ENCODE results near the gene OPN3. TPM values are rescaled to one million over a fixed set of nuclear protein-coding genes. Genes with fewer than 3 reads are reported as not detected.

OPN3 gene
- total and polyA plus RNA-seq, 9 of the 15 experiments (the other 6 are each of a cell fraction or from before 2014, with no cell fraction given) = 4.2 to 34.6 (median 17.0) TPM

DNA sequence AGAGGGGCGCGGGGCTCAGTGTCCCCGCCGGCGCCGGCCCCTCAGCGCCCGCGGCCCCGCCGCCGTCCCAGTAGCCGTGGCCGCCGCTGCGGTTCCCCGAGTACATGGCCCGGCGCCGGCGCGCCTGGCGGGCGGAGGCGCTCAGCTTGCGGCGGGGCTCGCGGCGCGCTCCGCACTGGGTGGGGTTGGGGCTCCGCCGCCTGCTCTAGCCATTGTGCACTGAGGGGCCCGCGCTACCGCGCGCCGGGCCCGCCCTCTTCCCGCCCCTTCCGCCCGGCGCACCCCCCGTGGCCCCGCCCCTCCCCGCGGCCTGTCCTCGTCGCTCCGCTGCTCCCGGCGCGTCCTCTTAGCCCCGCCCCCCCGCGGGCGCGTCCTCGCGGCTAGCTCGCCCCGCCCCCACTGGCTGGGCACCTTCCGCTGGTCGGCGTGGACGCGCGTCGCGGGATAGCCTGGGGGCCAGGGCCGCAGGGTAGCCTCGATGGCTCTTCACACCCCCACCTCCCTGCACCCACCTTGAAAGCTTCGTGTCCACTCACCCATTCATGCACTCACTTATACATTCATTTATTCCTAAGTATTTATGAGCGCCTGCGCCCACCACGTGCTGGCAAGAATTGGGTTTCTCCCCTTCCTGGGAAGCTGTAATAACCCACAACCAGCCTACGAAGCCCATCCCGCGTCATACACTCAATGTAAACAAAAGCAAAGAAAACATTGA, at the start of gene OPN3, which contains the start of gene CHML (continued):
- TF ChIP-seq, protein P1, sequence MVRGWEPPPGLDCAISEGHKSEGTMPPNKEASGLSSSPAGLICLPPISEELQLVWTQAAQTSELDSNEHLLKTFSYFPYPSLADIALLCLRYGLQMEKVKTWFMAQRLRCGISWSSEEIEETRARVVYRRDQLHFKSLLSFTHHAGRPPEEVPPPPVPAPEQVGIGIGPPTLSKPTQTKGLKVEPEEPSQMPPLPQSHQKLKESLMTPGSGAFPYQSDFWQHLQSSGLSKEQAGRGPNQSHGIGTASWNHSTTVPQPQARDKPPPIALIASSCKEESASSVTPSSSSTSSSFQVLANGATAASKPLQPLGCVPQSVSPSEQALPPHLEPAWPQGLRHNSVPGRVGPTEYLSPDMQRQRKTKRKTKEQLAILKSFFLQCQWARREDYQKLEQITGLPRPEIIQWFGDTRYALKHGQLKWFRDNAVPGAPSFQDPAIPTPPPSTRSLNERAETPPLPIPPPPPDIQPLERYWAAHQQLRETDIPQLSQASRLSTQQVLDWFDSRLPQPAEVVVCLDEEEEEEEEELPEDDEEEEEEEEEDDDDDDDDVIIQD (CRISPR knock-in tag; IDR thresholded peaks at IDR 0.05) = no peak
- TF ChIP-seq LARP7 (IDR thresholded peaks at IDR 0.05) (no peak), GTF2A2 (tag; IDR thresholded peaks at IDR 0.05) (no peak), L3MBTL2 (IDR thresholded peaks at IDR 0.05) (peak; percentile 94), NUFIP1 (IDR thresholded peaks at IDR 0.05; ENCODE audit: partially characterized antibody) (peak; percentile 24), ZNF175 (CRISPR knock-in tag; IDR thresholded peaks at IDR 0.05; ENCODE audit: low read depth) (no peak), SPI1 (IDR thresholded peaks at IDR 0.05; ENCODE audit: borderline replicate concordance, low read depth, low read length) (no peak), PHF8 (IDR thresholded peaks at IDR 0.05; ENCODE audit: borderline replicate concordance, low read length) (peak; percentile 89; the same call in 1 of the 2 replicates), NELFE (IDR thresholded peaks at IDR 0.05; ENCODE audit: insufficient read depth, insufficient read length) (peak; percentile 53), ZNF778 (CRISPR knock-in tag; IDR thresholded peaks at IDR 0.05) (no peak)
- TF ChIP-seq, protein P2, sequence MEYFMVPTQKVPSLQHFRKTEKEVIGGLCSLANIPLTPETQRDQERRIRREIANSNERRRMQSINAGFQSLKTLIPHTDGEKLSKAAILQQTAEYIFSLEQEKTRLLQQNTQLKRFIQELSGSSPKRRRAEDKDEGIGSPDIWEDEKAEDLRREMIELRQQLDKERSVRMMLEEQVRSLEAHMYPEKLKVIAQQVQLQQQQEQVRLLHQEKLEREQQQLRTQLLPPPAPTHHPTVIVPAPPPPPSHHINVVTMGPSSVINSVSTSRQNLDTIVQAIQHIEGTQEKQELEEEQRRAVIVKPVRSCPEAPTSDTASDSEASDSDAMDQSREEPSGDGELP (CRISPR knock-in tag; IDR thresholded peaks at IDR 0.05; ENCODE audit: borderline replicate concordance) = peak; percentile 57
- TF ChIP-seq, protein P3, sequence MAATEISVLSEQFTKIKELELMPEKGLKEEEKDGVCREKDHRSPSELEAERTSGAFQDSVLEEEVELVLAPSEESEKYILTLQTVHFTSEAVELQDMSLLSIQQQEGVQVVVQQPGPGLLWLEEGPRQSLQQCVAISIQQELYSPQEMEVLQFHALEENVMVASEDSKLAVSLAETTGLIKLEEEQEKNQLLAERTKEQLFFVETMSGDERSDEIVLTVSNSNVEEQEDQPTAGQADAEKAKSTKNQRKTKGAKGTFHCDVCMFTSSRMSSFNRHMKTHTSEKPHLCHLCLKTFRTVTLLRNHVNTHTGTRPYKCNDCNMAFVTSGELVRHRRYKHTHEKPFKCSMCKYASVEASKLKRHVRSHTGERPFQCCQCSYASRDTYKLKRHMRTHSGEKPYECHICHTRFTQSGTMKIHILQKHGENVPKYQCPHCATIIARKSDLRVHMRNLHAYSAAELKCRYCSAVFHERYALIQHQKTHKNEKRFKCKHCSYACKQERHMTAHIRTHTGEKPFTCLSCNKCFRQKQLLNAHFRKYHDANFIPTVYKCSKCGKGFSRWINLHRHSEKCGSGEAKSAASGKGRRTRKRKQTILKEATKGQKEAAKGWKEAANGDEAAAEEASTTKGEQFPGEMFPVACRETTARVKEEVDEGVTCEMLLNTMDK (IDR thresholded peaks at IDR 0.05; ENCODE audit: borderline replicate concordance, insufficient read depth, low read depth, low read length, poor library complexity, severe bottlenecking) = peak; percentile 1
- TF ChIP-seq, protein P4, sequence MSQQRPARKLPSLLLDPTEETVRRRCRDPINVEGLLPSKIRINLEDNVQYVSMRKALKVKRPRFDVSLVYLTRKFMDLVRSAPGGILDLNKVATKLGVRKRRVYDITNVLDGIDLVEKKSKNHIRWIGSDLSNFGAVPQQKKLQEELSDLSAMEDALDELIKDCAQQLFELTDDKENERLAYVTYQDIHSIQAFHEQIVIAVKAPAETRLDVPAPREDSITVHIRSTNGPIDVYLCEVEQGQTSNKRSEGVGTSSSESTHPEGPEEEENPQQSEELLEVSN (IDR thresholded peaks at IDR 0.05; ENCODE audit: borderline replicate concordance in 1 of 2, extremely low read depth in 1 of 2, insufficient read depth in 1 of 2, insufficient read length in 1 of 2, low read depth in 1 of 2, low read length in 1 of 2, poor library complexity in 1 of 2, severe bottlenecking in 1 of 2) = peak; percentile 70 to 85
- TF ChIP-seq, protein P5, sequence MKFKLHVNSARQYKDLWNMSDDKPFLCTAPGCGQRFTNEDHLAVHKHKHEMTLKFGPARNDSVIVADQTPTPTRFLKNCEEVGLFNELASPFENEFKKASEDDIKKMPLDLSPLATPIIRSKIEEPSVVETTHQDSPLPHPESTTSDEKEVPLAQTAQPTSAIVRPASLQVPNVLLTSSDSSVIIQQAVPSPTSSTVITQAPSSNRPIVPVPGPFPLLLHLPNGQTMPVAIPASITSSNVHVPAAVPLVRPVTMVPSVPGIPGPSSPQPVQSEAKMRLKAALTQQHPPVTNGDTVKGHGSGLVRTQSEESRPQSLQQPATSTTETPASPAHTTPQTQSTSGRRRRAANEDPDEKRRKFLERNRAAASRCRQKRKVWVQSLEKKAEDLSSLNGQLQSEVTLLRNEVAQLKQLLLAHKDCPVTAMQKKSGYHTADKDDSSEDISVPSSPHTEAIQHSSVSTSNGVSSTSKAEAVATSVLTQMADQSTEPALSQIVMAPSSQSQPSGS (CRISPR knock-in tag; IDR thresholded peaks at IDR 0.05) = no peak
